SKM-1 (cell line): ENCODE measurements around the gene ATAD3A.
A peak's percentile ranks its signal among the peaks of the same experiment; 100 is the strongest.

Source experiments
- DNase-seq: peaks from one replicate; lab custom pipeline; 2025; ENCODE audit not compliant: unreplicated experiment; lab: John Stamatoyannopoulos, UW

ATAD3A gene

GRCh38 chr1:1574721-1575537 lies 63.0 kb downstream of the ATAD3A start, which contains the start of gene SSU72:
Gene SSU72 (minus strand): TSS chr1:1574863. CDS start chr1:1574557, 306 bp downstream.
- DNase-seq: peak; percentile 70

- no peak for DNase-seq
Measured at GRCh38 chr1:1577367-1578011, 65.5 kb downstream of the ATAD3A start.

GRCh38 chr1:1578371-1578940 lies 66.5 kb downstream of the ATAD3A start:
- no peak for DNase-seq

GRCh38 chr1:1582585-1583346 lies 70.8 kb downstream of the ATAD3A start:
- DNase-seq: no peak

- DNase-seq: no peak
Measured at GRCh38 chr1:1583347-1584010, 71.5 kb downstream of the ATAD3A start.
